A673 (cell line): Measurements from ENCODE around the gene MDM2.

Experiments
- EZH2 ChIP-seq: fragments of 200-600 bp; sonication (generic); IDR thresholded peaks from 2 replicates; pipeline ENCODE4 v1.6.1; 2017; ENCODE audit warnings: borderline replicate concordance, low read depth, mild to moderate bottlenecking, mixed read lengths, antibody characterized with exemption, low read length; ENCODE audit not compliant: poor library complexity, severe bottlenecking
- TF ChIP-seq, protein P1 (sequence below): fragments of 300-800, 200-600 bp; sonication (generic); conservative IDR thresholded peaks from 2 replicates; pipeline ENCODE4 v1.5.1; 2017; ENCODE audit warnings: low read depth, mild to moderate bottlenecking, antibody characterized with exemption, low read length, moderate library complexity, mixed read lengths

DNA sequence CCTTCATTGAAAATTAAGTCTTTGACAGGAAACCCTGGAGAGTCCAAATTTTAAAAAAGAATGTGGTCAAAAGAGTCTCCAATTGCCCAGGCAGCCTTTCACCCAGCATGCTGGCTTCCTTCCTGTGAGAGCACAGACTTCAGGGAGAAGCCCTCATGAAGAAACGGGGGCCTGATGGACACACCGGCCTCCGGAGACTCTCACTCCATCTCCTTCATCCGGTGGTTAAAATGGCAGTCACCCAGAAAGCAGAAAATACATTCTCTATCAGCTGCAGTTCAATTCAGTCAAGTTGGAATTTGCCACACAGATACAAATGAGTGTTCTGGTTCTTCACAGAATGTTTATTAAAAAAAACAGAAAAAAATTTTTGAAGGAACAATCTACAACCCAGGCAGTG lies 68.5 kb downstream of the MDM2 start:
- no peak for TF ChIP-seq EZH2
- TF ChIP-seq, protein P1, sequence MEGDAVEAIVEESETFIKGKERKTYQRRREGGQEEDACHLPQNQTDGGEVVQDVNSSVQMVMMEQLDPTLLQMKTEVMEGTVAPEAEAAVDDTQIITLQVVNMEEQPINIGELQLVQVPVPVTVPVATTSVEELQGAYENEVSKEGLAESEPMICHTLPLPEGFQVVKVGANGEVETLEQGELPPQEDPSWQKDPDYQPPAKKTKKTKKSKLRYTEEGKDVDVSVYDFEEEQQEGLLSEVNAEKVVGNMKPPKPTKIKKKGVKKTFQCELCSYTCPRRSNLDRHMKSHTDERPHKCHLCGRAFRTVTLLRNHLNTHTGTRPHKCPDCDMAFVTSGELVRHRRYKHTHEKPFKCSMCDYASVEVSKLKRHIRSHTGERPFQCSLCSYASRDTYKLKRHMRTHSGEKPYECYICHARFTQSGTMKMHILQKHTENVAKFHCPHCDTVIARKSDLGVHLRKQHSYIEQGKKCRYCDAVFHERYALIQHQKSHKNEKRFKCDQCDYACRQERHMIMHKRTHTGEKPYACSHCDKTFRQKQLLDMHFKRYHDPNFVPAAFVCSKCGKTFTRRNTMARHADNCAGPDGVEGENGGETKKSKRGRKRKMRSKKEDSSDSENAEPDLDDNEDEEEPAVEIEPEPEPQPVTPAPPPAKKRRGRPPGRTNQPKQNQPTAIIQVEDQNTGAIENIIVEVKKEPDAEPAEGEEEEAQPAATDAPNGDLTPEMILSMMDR, result no peak
